Spleen (tissue), 7 donors: ENCODE data around the gene MYLK3.

Source experiments
- CTCF ChIP-seq, 11 experiments: fragments of 200-600 bp in 7 of 11; fragments of 450-650 bp in 4 of 11; sonication (generic) in 4 of 11; IDR thresholded peaks in 8 of 11; conservative IDR thresholded peaks in 3 of 11; 1 replicate in 7 of 11; 2 replicates in 4 of 11; pipeline versions ENCODE4 v1.4.0 to v1.8.0; 2016 to 2021; ENCODE audit warnings: antibody characterized with exemption in 11 of 11, inconsistent platforms in 4 of 11, mild to moderate bottlenecking in 1 of 11
- POLR2AphosphoS5 ChIP-seq, 3 donors: sonication (generic); formaldehyde crosslinking; IDR thresholded peaks; one replicate each; pipeline ENCODE4 v1.5.1; 2017; ENCODE audit warnings: antibody characterized with exemption in 3 of 3
- donor health status: DM: no; HTN: no; CAD: no; lungs with moderate emphysema.
- donor health status: DM: no; HTN: no; CAD: no.
- donor health status: DM: no; HTN: no; CAD: no.

GRCh38 chr16:46748775-46749705 is 896 bp upstream of the MYLK3 start:
- TF ChIP-seq POLR2AphosphoS5 (IDR thresholded peaks at IDR 0.05), result no peak
- TF ChIP-seq CTCF (IDR thresholded peaks at IDR 0.05 in 8 of 11, conservative IDR thresholded peaks at IDR 0.05 in 3 of 11), result no peak
